H1 (cell line): ENCODE measurements around the gene IWS1. TPM values are rescaled to one million over a fixed set of nuclear protein-coding genes. Genes with fewer than 3 reads are reported as not detected.
A peak's percentile ranks its signal among the peaks of the same experiment; 100 is the strongest.

Experiments
- CTCF ChIA-PET: fragments of 300-600 bp; sonication (Branson Sonifier 250); formaldehyde crosslinking; loops from one replicate; lab custom pipeline; 2021; ENCODE audit not compliant: partially characterized antibody; lab: Charles Lee
- POLR2A ChIA-PET: fragments of 300-600 bp; sonication (Branson Sonifier 250); formaldehyde crosslinking; loops from one replicate; lab custom pipeline; 2021; ENCODE audit warnings: inconsistent platforms; ENCODE audit not compliant: partially characterized antibody; lab: Charles Lee
- DNase-seq, 2 experiments: peaks; one replicate each; pipeline versions ENCODE4 v3.0.0 to v3.0.0-alpha.2; 2010 to 2022; ENCODE audit warnings: low spot score in 2 of 2, low read depth in 1 of 2, mixed read lengths in 1 of 2
- FAIRE-seq: peaks from 2 replicates; lab custom pipeline; 2011; peaks lifted over from hg19 to GRCh38; lab: Jason Lieb, UNC
- H2AFZ ChIP-seq: 2 replicates; pipeline ENCODE4 v1.8.1; 2012; ENCODE audit warnings: low read length, inconsistent platforms
- H2AK5ac ChIP-seq: 2 replicates; pipeline ENCODE4 v1.6.1; 2013; ENCODE audit warnings: low read depth, low read length
- H2BK120ac ChIP-seq: replicated peaks from 2 replicates; pipeline ENCODE3; 2013; ENCODE audit warnings: low read depth, low read length, inconsistent platforms
- H2BK12ac ChIP-seq: 2 replicates; pipeline ENCODE4 v1.6.1; 2013; ENCODE audit warnings: low read depth, low read length
- H2BK15ac ChIP-seq: 2 replicates; pipeline ENCODE4 v1.6.1; 2013; ENCODE audit warnings: low read length
- H2BK20ac ChIP-seq: 2 replicates; pipeline ENCODE4 v1.6.1; 2013; ENCODE audit warnings: low read length
- H2BK5ac ChIP-seq: 2 replicates; pipeline ENCODE4 v1.6.1; 2013; ENCODE audit warnings: low read depth, low read length
- H3K14ac ChIP-seq: 2 replicates; pipeline ENCODE4 v1.6.1; 2013; ENCODE audit warnings: inconsistent platforms; ENCODE audit not compliant: insufficient read length
- H3K18ac ChIP-seq: 2 replicates; pipeline ENCODE4 v1.6.1; 2013; ENCODE audit warnings: low read length; ENCODE audit errors: extremely low read depth
- H3K23ac ChIP-seq: 2 replicates; pipeline ENCODE4 v1.6.1; 2013; ENCODE audit warnings: inconsistent platforms; ENCODE audit not compliant: insufficient read length
- H3K23me2 ChIP-seq: 2 replicates; pipeline ENCODE4 v1.6.1; 2013; ENCODE audit warnings: low read depth, low read length
- H3K27ac ChIP-seq: 2 replicates; pipeline ENCODE4 v1.6.1; 2011; ENCODE audit warnings: low read depth, low read length, inconsistent platforms
- H3K27me3 ChIP-seq, 4 experiments: replicated peaks in 1 of 4; 1 replicate in 1 of 4; 2 replicates in 3 of 4; pipeline versions ENCODE4 v1.6.1 to v1.8.1; 2011 to 2013; ENCODE audit warnings: low read length in 3 of 4, mild to moderate bottlenecking in 3 of 4, inconsistent platforms in 2 of 4, mixed read lengths in 2 of 4, moderate library complexity in 1 of 4; ENCODE audit not compliant: control insufficient read depth in 3 of 4, insufficient read depth in 3 of 4; ENCODE audit errors: extremely low read depth in 1 of 4
- H3K36me3 ChIP-seq, 4 experiments: 2 replicates each; pipeline versions ENCODE4 v1.6.1 to v1.8.1; 2011 to 2013; ENCODE audit warnings: mild to moderate bottlenecking in 4 of 4, low read length in 3 of 4, moderate library complexity in 2 of 4, control low read depth in 1 of 4, inconsistent platforms in 1 of 4; ENCODE audit not compliant: insufficient read depth in 4 of 4, control insufficient read depth in 2 of 4
- H3K4ac ChIP-seq: replicated peaks from 2 replicates; pipeline ENCODE3; 2013; ENCODE audit warnings: low read length, low read depth, mixed read lengths, inconsistent platforms; ENCODE audit not compliant: insufficient read length
- H3K4me1 ChIP-seq, 4 experiments: replicated peaks in 1 of 4; 1 replicate in 1 of 4; 2 replicates in 3 of 4; pipeline versions ENCODE4 v1.6.1 to v1.8.1; 2011 to 2013; ENCODE audit warnings: low read length in 3 of 4, inconsistent platforms in 2 of 4, mixed read lengths in 1 of 4; ENCODE audit not compliant: insufficient read depth in 4 of 4, control insufficient read depth in 3 of 4
- H3K4me2 ChIP-seq, 2 experiments: 2 replicates each; pipeline versions ENCODE4 v1.6.1 to v1.8.1; 2011 to 2013; ENCODE audit warnings: low read depth in 2 of 2, low read length in 2 of 2, control low read depth in 1 of 2, inconsistent platforms in 1 of 2, mild to moderate bottlenecking in 1 of 2; ENCODE audit not compliant: insufficient read depth in 1 of 2
- H3K4me3 ChIP-seq, 4 experiments: fragments of 200-600, 300-600 bp in 1 of 4; sonication (generic), shearing (Covaris generic), sonication (Bioruptor Twin) in 1 of 4; 2 replicates each; pipeline versions ENCODE4 v1.5.1 to v1.8.1; 2011 to 2016; ENCODE audit warnings: low read length in 4 of 4, low read depth in 3 of 4, control low read depth in 2 of 4, inconsistent platforms in 2 of 4, mild to moderate bottlenecking in 2 of 4, mixed read lengths in 1 of 4, moderate library complexity in 1 of 4; ENCODE audit not compliant: insufficient read depth in 2 of 4; ENCODE audit errors: extremely low read depth in 1 of 4
- H3K56ac ChIP-seq: replicated peaks from 2 replicates; pipeline ENCODE3; 2013; ENCODE audit warnings: low read depth, mild to moderate bottlenecking, mixed read lengths, low read length, inconsistent platforms; ENCODE audit not compliant: insufficient read length
- H3K79me1 ChIP-seq: 2 replicates; pipeline ENCODE4 v1.6.1; 2013; ENCODE audit warnings: low read depth, low read length, control low read depth
- H3K79me2 ChIP-seq, 2 experiments: 2 replicates each; pipeline versions ENCODE4 v1.6.1 to v1.8.1; 2012 to 2013; ENCODE audit warnings: low read length in 2 of 2, mild to moderate bottlenecking in 2 of 2, inconsistent platforms in 1 of 2; ENCODE audit not compliant: insufficient read depth in 2 of 2, control insufficient read depth in 1 of 2
- H3K9ac ChIP-seq, 4 experiments: replicated peaks in 1 of 4; 1 replicate in 1 of 4; 2 replicates in 3 of 4; pipeline versions ENCODE4 v1.6.1 to v1.8.1; 2011 to 2013; ENCODE audit warnings: low read depth in 3 of 4, low read length in 3 of 4, control low read depth in 2 of 4, mild to moderate bottlenecking in 2 of 4, moderate library complexity in 2 of 4, inconsistent platforms in 1 of 4; ENCODE audit errors: extremely low read depth in 1 of 4
- H3K9me3 ChIP-seq, 2 experiments: 2 replicates each; pipeline versions ENCODE4 v1.6.1 to v1.8.1; 2012 to 2013; ENCODE audit warnings: mild to moderate bottlenecking in 2 of 2, moderate library complexity in 2 of 2, control low read depth in 1 of 2, inconsistent platforms in 1 of 2, low read depth in 1 of 2, low read length in 1 of 2, mixed read lengths in 1 of 2; ENCODE audit not compliant: insufficient read depth in 2 of 2
- H4K20me1 ChIP-seq, 2 experiments: replicated peaks in 1 of 2; 2 replicates each; pipeline versions ENCODE3 to v1.8.1; 2011 to 2013; ENCODE audit warnings: inconsistent platforms in 2 of 2, low read length in 2 of 2, mild to moderate bottlenecking in 1 of 2; ENCODE audit not compliant: insufficient read depth in 2 of 2, control insufficient read depth in 1 of 2
- H4K5ac ChIP-seq: 2 replicates; pipeline ENCODE4 v1.6.1; 2013; ENCODE audit warnings: low read length, low read depth, mixed read lengths, inconsistent platforms; ENCODE audit not compliant: insufficient read length
- H4K8ac ChIP-seq: 2 replicates; pipeline ENCODE4 v1.8.0; 2013; ENCODE audit warnings: mild to moderate bottlenecking, moderate library complexity, low read length, inconsistent platforms; ENCODE audit not compliant: insufficient read depth; ENCODE audit errors: extremely low read depth
- H4K91ac ChIP-seq: replicated peaks from 2 replicates; pipeline ENCODE3; 2013; ENCODE audit warnings: low read length, mixed read lengths, inconsistent platforms; ENCODE audit not compliant: insufficient read length
- RAD21 ChIP-seq, 2 experiments: IDR thresholded peaks in 1 of 2; conservative IDR thresholded peaks in 1 of 2; 2 replicates each; pipeline ENCODE4 v1.6.1; 2011; ENCODE audit warnings: low read depth in 2 of 2, low read length in 2 of 2, improper control_type of control experiment in 1 of 2, inconsistent platforms in 1 of 2, mild to moderate bottlenecking in 1 of 2, moderate library complexity in 1 of 2
- SUZ12 ChIP-seq: fragments of 200-600 bp; sonication (generic); IDR thresholded peaks from 2 replicates; pipeline ENCODE4 v1.6.1; 2012; ENCODE audit warnings: mild to moderate bottlenecking, inconsistent platforms, low read length, moderate library complexity, mixed read lengths
- WGBS, 2 experiments: shearing (Covaris generic) in 1 of 2; methylation state at CpG; one replicate each; pipeline versions ENCODE4 v1.1.6 to v1.1.7; 2013 to 2015; ENCODE audit warnings: low lambda C conversion rate in 2 of 2, mixed read lengths in 2 of 2, inconsistent platforms in 1 of 2, low coverage in 1 of 2, missing lambda C conversion rate in 1 of 2; ENCODE audit not compliant: insufficient replicate concordance in 2 of 2, insufficient coverage in 1 of 2, insufficient read length in 1 of 2; ENCODE audit errors: extremely low coverage in 1 of 2, missing lambda C conversion rate in 1 of 2; 5-methylcytosine and 5-hydroxymethylcytosine counted together
- polyA plus RNA-seq, 7 experiments: library from polyadenylated mRNA; depleted of rRNA in 3 of 7; stranded (reverse) in 5 of 7; unstranded in 2 of 7; fragments of >200 nt in 5 of 7; fragments of 200-250 nt in 2 of 7; gene quantifications; 1 replicate in 5 of 7; 2 replicates in 1 of 7; 4 replicates in 1 of 7; pipeline versions ENCODE4 v1.2.1 to v1.2.3, GENCODE V29; 2011 to 2013; ENCODE audit warnings: missing spikeins in 2 of 7, mixed read lengths in 2 of 7
- total RNA-seq: library from RNA; stranded (reverse); fragmentation: NEBNext Ultra II Directional; extraction: Animal tissue kit (Norgen Biotek cat#: 25700); gene quantifications from 2 replicates; pipeline ENCODE4 v1.2.1, GENCODE V29; 2021

IWS1 gene
- total and polyA plus RNA-seq, 2 of the 8 experiments (the other 6 are each of a cell fraction or from before 2014, with no cell fraction given) = 18.4 to 64.8 TPM

GRCh38 chr2:127437781-127438726 is 88.2 kb downstream of the IWS1 start:
- no peak overlapping the region for H3K4ac ChIP-seq
- H3K23ac ChIP-seq = no peak overlapping the region
- H4K91ac ChIP-seq = no peak overlapping the region
- WGBS, 2 experiments = 77% methylated on average over 13 of the region's 13 CpGs; no CpG with 5 or more reads in 1 of the 2 experiments
- H2AFZ ChIP-seq = no peak overlapping the region
- no peak overlapping the region for H2BK20ac ChIP-seq
- no peak overlapping the region for H3K14ac ChIP-seq
- CTCF ChIA-PET = interaction anchor here (0.8 to 7.6 kb wide), 9 partner anchors 9 to 114 kb away, joined by 3 to 46 read pairs (median 5); no protein-coding TSS in a partner anchor
- H3K27ac ChIP-seq = no peak overlapping the region
- H3K18ac ChIP-seq = no peak overlapping the region
- no peak overlapping the region for H3K56ac ChIP-seq
- 0 out of 4 replicates have a peak, but pooled peaks cover 0 to 2% of the 10 kb centered on the region in 2 experiments for H3K9me3 ChIP-seq
- H4K8ac ChIP-seq = no peak overlapping the region; the same call in 1 of the 2 replicates
- no peak overlapping the region for H2BK5ac ChIP-seq
- H3K4me1 ChIP-seq = no peaks in the 10 kb centered on the region
- H3K9ac ChIP-seq = no peak overlapping the region
- peak overlapping the region; percentile 9; the same call in 1 of the 2 replicates for H2AK5ac ChIP-seq
- no peaks in the 10 kb centered on the region for H3K23me2 ChIP-seq
- no peak overlapping the region for H2BK15ac ChIP-seq
- no peak overlapping the region for H2BK12ac ChIP-seq
- H4K5ac ChIP-seq = no peak overlapping the region
- H3K27me3 ChIP-seq = no peaks in the 10 kb centered on the region
- H2BK120ac ChIP-seq = no peak overlapping the region
- DNase-seq = peak in 1 of 2 experiments; percentile 45
- TF ChIP-seq RAD21 (IDR thresholded peaks at IDR 0.05 in 1 of 2, conservative IDR thresholded peaks at IDR 0.05 in 1 of 2; ENCODE audit: low read depth in 2 of 2, low read length in 2 of 2) (peak; percentile 8 to 27; a peak in 1 of 4 replicates), SUZ12 (no peak)
- TF ChIP-seq, all 59 proteins: peak for 1
- Histone ChIP-seq H3K79me1 (no peaks in the 10 kb centered on the region), H3K36me3 (no peaks in the 10 kb centered on the region), H4K20me1 (no peaks in the 10 kb centered on the region), H3K79me2 (no peaks in the 10 kb centered on the region), H3K4me3 (no peak overlapping the region), H3K4me2 (no peak overlapping the region)
- POLR2A ChIA-PET = interaction anchor here (1.2 kb wide), 2 partner anchors 9 to 42 kb away, joined by 3 to 4 read pairs; no protein-coding TSS in a partner anchor
- no peak for FAIRE-seq
